ENCODE results near the gene HELQ. TPM values are rescaled to one million over a fixed set of nuclear protein-coding genes. Genes with fewer than 3 reads are reported as not detected.

HELQ gene
- total RNA-seq, 4 donors from 2014 or later: 17.9 to 48.7 (median 25.2) TPM

DNA sequence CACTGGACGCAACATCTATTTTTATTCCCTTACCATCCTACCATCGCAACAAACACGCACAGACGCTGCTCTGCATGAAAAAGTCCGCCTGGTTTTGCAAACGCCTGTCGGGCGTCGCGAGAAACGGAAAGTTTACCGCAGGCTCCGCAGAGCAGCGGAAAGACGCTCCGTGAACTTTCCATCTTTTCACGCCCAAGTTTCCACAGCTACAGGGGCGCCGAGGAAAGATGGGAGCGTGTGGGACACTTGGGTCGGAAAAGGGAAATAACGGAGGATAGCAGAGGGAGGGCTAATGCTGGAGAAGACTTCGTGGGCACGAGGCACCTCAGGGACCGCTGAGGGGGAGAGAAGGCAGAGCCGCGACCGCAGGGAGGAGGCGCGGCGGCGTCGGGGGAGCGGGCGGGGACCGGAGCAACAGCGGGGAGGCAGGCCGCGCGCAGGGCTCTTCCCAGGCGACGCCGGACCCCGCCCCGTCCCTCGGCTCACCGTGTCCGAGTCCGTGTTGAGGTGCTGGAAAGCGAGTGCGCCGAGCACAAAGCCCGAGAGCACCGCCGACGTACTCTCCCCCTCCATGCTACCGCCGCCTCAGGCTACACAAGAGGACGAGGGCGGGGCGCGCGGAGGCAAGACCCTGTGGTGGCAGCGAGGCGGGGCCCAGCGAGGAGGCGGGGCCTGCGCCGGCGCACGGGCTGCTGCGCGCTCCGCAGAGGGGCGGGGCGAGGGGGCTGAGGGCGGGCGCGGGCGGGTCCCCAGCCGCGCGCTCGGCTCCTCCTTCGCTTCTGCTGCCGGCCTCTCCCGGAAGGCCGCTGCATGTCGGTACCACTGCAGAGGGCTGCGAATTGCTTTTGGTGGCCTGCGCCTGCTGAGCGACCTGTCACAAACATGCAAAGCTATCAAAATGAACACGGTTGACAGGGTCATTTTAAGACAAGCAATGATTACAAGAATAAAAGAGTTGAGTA, 29.2 kb upstream of the HELQ start, which contains the start of gene ABRAXAS1:
Gene ABRAXAS1, minus strand, starts transcription at position 601 of the 962 bp plus-strand sequence. Its CDS starts 28 bp downstream, at position 573.
- peak; percentile 94 to 97 for TF ChIP-seq POLR2A (IDR thresholded peaks at IDR 0.05)
- TF ChIP-seq, protein P1, sequence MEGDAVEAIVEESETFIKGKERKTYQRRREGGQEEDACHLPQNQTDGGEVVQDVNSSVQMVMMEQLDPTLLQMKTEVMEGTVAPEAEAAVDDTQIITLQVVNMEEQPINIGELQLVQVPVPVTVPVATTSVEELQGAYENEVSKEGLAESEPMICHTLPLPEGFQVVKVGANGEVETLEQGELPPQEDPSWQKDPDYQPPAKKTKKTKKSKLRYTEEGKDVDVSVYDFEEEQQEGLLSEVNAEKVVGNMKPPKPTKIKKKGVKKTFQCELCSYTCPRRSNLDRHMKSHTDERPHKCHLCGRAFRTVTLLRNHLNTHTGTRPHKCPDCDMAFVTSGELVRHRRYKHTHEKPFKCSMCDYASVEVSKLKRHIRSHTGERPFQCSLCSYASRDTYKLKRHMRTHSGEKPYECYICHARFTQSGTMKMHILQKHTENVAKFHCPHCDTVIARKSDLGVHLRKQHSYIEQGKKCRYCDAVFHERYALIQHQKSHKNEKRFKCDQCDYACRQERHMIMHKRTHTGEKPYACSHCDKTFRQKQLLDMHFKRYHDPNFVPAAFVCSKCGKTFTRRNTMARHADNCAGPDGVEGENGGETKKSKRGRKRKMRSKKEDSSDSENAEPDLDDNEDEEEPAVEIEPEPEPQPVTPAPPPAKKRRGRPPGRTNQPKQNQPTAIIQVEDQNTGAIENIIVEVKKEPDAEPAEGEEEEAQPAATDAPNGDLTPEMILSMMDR (IDR thresholded peaks at IDR 0.05): peak in 1 of 4 experiments; percentile 10
- DNase-seq: peak; percentile 94
- intact Hi-C loops (cut with DNase I; ENCODE audit: low total_unique reads): no loop called here
- H3K27ac ChIP-seq: peak within 1 kb of the TSS; percentile 87 to 91
- H3K4me3 ChIP-seq: peak within 1 kb of the TSS; percentile 63 to 78
- no peaks in the 10 kb centered on the region for H3K27me3 ChIP-seq
- H3K4me1 ChIP-seq: no peaks in the 10 kb centered on the region
- no peaks in the 10 kb centered on the region for H3K9me3 ChIP-seq
- H3K36me3 ChIP-seq: no peaks in the 10 kb centered on the region

DNA sequence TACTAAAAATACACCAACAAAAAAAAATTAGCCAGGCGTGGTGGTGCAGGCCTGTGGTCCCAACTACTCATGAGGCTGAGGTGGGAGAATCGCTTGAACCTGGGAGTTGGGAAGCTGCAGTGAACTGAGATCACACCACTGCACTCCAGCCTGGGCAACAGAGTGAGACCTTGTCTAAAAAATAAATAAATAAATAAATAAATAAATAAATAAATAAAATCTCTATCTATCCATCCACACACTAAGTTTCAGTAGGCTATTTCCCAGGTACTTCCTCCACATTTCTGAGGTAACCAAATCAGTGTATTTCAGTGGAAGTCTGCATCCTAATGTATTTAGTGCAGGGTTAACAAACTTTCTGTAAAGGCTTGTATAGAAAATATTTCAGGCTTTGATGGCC, 18.3 kb upstream of the HELQ start:
- intact Hi-C loops (cut with DNase I; ENCODE audit: low total_unique reads): no loop called here
- no peak overlapping the region for H3K27ac ChIP-seq
- H3K27me3 ChIP-seq: no peaks in the 10 kb centered on the region
- no peak for TF ChIP-seq POLR2A (IDR thresholded peaks at IDR 0.05)
- DNase-seq: no peak
- H3K9me3 ChIP-seq: no peaks in the 10 kb centered on the region
- no peaks in the 10 kb centered on the region for H3K36me3 ChIP-seq
- no peak overlapping the region for H3K4me3 ChIP-seq
- no peaks in the 10 kb centered on the region for H3K4me1 ChIP-seq

DNA sequence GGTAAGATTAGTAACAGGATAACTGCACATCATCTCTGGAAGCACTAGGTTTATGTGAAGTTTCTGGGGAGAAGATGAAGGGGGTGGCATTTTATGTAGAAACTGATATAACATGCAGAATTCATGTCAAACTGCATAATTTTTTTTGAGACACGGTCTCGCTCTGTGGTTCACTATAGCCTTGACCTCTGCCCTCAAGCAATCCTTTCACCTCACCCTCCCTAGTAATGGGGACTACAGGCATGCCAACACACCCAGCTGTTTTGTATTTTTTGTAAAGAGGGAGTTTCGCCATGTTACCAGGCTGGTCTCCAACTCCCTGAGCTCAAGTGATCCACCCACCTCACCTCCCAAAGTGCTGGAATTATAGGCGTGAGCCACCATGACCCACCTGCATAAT, 17.8 kb upstream of the HELQ start:
- Histone ChIP-seq H3K36me3 (no peaks in the 10 kb centered on the region), H3K27me3 (no peaks in the 10 kb centered on the region), H3K9me3 (no peaks in the 10 kb centered on the region), H3K4me1 (no peaks in the 10 kb centered on the region), H3K27ac (no peak overlapping the region), H3K4me3 (no peak overlapping the region)
- TF ChIP-seq POLR2A (IDR thresholded peaks at IDR 0.05): no peak
- TF ChIP-seq, protein P1 (IDR thresholded peaks at IDR 0.05): no peak
- DNase-seq: no peak
- intact Hi-C loops (cut with DNase I; ENCODE audit: low total_unique reads): no loop called here

DNA sequence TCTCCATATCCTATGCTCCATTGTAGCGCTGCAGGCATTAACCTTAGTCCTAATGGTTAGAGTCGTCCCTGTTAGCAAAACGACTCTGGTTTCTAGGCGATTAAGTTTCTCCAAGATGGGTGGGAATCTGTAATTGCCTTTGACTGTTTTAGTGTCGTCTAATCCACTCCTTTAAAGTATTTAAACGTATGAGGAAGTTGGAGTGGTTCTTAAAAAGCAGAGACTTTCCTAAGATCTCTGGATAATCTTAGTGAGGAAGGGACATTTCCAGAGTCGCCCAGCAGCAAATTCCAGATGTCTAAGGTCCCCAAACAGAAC, 520 bp upstream of the HELQ start:
- TF ChIP-seq POLR2A (IDR thresholded peaks at IDR 0.05): no peak
- TF ChIP-seq, protein P1 (IDR thresholded peaks at IDR 0.05): no peak
- intact Hi-C loops (cut with DNase I; ENCODE audit: low total_unique reads): no loop called here
- Histone ChIP-seq H3K4me3 (peak overlapping the region; percentile 75 to 95), H3K9me3 (no peaks in the 10 kb centered on the region), H3K36me3 (no peaks in the 10 kb centered on the region), H3K27me3 (no peaks in the 10 kb centered on the region), H3K4me1 (peaks cover 0 to 10% of the 10 kb centered on the region in 2 donors), H3K27ac (peak overlapping the region; percentile 98)
- no peak for DNase-seq

DNA sequence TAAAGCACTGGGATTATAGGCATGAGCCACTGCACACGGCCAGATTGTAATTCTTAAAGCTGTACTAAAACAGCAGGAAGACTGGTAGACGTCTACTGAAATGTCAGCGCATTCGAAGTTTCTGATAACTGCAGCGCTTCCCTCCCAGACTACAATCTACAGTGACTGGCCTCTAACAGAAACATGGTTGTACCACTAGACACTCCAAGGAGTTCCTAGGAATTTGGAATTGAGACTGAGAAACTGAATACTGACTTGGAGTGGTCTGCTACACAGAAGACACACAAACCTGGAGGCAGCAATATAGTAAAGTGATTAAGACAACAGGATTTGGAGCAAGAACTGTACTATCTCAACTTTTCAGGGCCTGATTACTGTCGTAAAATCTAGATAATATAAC, 937 bp downstream of the HELQ start:
- Histone ChIP-seq H3K27me3 (no peaks in the 10 kb centered on the region), H3K9me3 (no peaks in the 10 kb centered on the region), H3K4me3 (peak overlapping the region; percentile 75 to 95), H3K36me3 (no peaks in the 10 kb centered on the region), H3K4me1 (peaks cover 0 to 10% of the 10 kb centered on the region in 2 donors), H3K27ac (peak overlapping the region; percentile 98)
- TF ChIP-seq, protein P1 (IDR thresholded peaks at IDR 0.05): no peak
- TF ChIP-seq POLR2A (IDR thresholded peaks at IDR 0.05): no peak
- no peak for DNase-seq
- intact Hi-C loops (cut with DNase I; ENCODE audit: low total_unique reads): no loop called here
